Peyer's patch (tissue), 4 donors: ENCODE data around the gene GRK6.

Experiments used
- POLR2A ChIP-seq, 2 donors: fragments of 450-650 bp; IDR thresholded peaks; one replicate each; pipeline ENCODE4 v1.5.1; 2017; ENCODE audit warnings: antibody characterized with exemption in 2 of 2, mild to moderate bottlenecking in 2 of 2, moderate library complexity in 2 of 2
- TF ChIP-seq, protein P1 (sequence below), 6 experiments: fragments of 450-650 bp in 4 of 6; fragments of 200-600 bp in 2 of 6; sonication (generic) in 1 of 6; IDR thresholded peaks; one replicate each; pipeline ENCODE4 v1.5.1; 2017 to 2019; ENCODE audit warnings: antibody characterized with exemption in 6 of 6, mild to moderate bottlenecking in 3 of 6, moderate library complexity in 1 of 6

DNA sequence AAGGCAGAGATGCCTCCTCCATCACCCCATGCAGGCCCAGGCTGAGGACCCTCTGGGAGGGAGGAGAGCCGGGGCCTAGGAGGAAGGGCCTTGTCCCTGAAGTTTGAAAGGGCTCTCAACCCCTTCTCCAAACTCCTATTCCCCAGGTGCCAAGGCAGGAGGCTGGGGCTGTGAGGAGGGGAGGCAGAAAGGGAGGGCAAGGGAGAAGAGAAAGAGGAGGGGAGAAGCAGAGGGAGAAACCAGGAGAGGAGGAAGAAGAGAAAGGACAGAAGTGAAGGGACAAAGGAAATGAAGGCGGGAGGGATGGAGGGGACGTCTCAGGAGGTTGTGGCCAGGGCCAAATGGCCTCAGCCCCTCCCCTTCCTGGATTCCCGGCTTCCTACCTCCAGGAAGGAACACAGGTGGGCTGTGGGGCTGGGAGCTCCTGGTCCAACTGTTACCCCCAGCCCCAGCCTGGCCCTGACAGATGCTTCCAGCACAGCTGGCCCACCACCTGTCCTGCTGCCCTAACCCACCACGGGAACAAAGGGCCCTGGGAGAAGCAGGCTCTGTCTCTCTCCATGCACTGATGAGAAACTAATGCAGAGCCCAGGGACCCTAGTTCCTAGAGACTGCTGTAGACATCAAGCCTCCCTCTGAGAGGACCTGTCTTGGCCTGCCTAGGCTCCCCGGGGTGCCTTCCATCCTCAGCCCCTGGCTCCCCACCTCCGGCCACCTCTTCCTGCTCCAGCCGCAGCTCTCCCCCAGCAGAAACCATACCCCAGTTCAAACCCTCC is 43.5 kb downstream of the GRK6 start:
- TF ChIP-seq, protein P1, sequence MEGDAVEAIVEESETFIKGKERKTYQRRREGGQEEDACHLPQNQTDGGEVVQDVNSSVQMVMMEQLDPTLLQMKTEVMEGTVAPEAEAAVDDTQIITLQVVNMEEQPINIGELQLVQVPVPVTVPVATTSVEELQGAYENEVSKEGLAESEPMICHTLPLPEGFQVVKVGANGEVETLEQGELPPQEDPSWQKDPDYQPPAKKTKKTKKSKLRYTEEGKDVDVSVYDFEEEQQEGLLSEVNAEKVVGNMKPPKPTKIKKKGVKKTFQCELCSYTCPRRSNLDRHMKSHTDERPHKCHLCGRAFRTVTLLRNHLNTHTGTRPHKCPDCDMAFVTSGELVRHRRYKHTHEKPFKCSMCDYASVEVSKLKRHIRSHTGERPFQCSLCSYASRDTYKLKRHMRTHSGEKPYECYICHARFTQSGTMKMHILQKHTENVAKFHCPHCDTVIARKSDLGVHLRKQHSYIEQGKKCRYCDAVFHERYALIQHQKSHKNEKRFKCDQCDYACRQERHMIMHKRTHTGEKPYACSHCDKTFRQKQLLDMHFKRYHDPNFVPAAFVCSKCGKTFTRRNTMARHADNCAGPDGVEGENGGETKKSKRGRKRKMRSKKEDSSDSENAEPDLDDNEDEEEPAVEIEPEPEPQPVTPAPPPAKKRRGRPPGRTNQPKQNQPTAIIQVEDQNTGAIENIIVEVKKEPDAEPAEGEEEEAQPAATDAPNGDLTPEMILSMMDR (IDR thresholded peaks at IDR 0.05), result no peak
- TF ChIP-seq POLR2A (IDR thresholded peaks at IDR 0.05), result no peak
